Measurements from ENCODE around the gene DPH6. TPM values are rescaled to one million over a fixed set of nuclear protein-coding genes. Genes with fewer than 3 reads are reported as not detected.

The DPH6 gene
- polyA plus RNA-seq, 1 experiment = 9.9 TPM

DNA sequence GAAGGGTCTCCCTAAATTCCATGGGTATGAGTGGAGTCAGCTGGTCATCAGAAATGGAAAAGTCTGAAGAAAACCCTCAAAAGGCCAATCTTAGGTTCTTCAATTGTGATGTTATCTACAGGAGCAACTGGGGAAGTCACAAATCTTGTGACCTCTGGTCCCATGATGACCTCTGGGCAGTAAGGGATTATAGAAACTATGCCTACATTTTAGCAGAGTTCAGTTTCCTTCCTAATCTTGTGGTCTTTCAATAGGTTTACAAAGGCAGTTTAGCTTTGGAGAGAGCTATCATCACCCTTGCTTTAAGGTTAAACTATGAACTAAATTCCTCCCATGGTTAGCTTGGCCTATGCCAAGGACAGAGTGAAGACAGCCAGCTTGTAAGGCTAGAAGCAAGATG, 225.1 kb downstream of the DPH6 start:
- H3K4me3 ChIP-seq (ENCODE audit: low read depth, low read length) = no peak overlapping the region
- DNase-seq (ENCODE audit: low read depth) = no peak
- H3K36me3 ChIP-seq (ENCODE audit: control insufficient read depth, insufficient read depth, low read length) = no peaks in the 10 kb centered on the region
- CTCF ChIA-PET = interaction anchor here (0.8 kb wide), 1 partner anchor 12 kb away, joined by 3 read pairs; no protein-coding TSS in a partner anchor
- TF ChIP-seq, protein P1, sequence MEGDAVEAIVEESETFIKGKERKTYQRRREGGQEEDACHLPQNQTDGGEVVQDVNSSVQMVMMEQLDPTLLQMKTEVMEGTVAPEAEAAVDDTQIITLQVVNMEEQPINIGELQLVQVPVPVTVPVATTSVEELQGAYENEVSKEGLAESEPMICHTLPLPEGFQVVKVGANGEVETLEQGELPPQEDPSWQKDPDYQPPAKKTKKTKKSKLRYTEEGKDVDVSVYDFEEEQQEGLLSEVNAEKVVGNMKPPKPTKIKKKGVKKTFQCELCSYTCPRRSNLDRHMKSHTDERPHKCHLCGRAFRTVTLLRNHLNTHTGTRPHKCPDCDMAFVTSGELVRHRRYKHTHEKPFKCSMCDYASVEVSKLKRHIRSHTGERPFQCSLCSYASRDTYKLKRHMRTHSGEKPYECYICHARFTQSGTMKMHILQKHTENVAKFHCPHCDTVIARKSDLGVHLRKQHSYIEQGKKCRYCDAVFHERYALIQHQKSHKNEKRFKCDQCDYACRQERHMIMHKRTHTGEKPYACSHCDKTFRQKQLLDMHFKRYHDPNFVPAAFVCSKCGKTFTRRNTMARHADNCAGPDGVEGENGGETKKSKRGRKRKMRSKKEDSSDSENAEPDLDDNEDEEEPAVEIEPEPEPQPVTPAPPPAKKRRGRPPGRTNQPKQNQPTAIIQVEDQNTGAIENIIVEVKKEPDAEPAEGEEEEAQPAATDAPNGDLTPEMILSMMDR (IDR thresholded peaks at IDR 0.05; ENCODE audit: insufficient read depth, low read depth, low read length) = no peak
- no peaks in the 10 kb centered on the region for H3K27me3 ChIP-seq (ENCODE audit: control insufficient read depth, insufficient read depth, low read length)
- POLR2A ChIA-PET = no interaction called here

Small RNA genes within 50 kb of the gene (small RNA-seq; reads per million reads assigned to genes)
- gene AC019288.1 (ENCODE audit: insufficient read length, low read depth, low replicate concordance) (not detected), gene MIR3942 (ENCODE audit: insufficient read length, low read depth, low replicate concordance) (not detected)
